KBM-7 (cell line): Measurements from ENCODE around the gene CTPS2.
"Not testable (repeated sequence)": the region's sequence is repeated elsewhere in the genome, so short reads cannot be mapped to it uniquely, and the experiment has no call there.

Source experiments
- DNase-seq: peaks from one replicate; pipeline ENCODE4 v3.0.0-alpha.2; 2015
- in situ Hi-C: fragments of 300-500 bp; cut with MboI; formaldehyde crosslinking; loops from 2 replicates; pipeline ENCODE4 v1.14.3; 2020; ENCODE audit warnings: low sequenced_read_pairs, low pct_unique_long_range_greater_than_20kb, mixed read lengths

CTPS2 gene

DNA sequence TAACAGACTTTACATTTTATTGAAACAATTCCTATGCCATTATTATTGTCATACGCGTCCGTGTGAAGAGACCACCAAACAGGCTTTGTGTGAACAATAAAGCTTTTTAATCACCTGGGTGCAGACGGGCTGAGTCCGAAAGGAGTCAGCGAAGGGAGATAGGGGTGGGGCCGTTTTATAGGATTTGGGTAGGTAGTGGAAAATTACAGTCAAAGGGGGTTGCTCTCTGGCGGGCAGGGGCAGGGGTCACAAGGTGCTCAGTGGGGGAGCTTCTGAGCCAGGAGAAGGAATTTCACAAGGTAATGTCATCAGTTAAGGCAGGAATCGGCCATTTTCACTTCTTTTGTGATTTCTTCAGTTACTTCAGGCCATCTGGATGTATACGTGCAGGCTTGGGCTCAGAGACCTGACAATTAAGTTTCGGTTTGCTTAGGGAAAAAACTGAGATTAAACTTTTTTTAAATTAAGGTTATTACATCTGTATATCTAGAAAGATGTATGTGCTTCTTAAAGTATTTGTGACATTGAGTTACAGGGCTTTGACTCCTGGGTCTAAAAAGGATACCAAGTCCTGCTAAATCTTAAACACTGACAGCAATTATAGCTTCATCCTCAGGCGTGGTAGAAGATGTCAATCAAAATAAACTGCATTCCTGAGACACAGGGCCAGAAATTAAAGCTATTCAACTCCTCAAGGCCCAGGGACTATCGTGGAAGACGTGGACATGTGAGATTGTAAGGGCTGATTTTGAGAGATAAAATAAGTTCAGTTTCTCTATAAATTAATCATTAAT lies 132.3 kb downstream of the CTPS2 start:
- DNase-seq, in situ Hi-C loops: not testable (repeated sequence)

- no peak for DNase-seq
- in situ Hi-C loops: no loop called here
Measured at GRCh38 chrX:16579517-16579916, 133.0 kb downstream of the CTPS2 start.

- DNase-seq: no peak
- in situ Hi-C loops: no loop called here
Measured at GRCh38 chrX:16578218-16578617, 134.3 kb downstream of the CTPS2 start.

DNA sequence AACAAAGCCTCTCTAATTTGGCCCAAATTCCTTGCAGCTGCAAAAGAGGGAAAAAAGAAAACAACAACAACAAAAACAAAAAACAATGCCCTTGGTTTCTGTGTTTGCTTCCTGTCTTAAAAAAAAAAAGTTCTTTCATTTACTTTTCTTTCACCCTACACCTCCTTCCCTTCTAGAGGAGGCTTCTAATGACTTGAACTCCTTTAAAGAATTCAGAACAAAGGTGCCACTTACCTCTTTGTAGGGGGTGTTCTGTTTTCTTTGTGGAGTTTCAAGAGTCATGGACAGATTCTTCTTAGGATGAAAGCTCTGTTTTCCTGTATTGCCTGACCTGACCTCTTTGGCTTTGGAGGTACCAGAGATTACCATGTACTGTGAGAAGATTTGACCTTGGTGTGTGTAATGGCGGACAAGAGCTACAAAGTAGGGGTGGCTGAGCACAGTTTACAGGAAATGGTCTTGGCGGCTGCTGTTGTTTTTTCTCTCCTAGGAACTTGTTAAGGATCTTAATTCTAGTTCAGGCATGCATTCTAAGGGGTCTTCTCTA lies 134.9 kb downstream of the CTPS2 start:
- in situ Hi-C loops: no loop called here
- DNase-seq: no peak

- in situ Hi-C loops, DNase-seq: not testable (repeated sequence)
Measured at GRCh38 chrX:16575388-16575787, 137.1 kb downstream of the CTPS2 start.

DNA sequence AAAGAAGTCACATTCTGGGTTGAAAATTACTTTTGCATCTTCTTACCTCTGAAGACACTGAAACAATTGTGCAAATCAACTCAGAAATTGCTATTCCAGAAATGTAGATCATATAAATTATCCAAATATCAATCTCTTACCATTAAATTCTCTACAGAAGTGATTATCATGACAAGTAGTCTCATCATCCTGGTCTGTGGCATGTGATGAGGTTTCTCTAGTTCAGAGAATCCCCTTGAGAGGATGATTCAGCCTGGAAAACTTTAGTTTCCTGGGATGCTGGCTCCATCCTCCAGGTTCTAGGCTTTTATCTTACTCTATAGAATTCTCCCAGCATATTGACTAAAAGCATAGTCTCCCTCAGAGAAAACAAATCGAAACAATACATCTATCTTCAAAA lies 138.7 kb downstream of the CTPS2 start:
- DNase-seq: no peak
- in situ Hi-C loops: no loop called here

DNA sequence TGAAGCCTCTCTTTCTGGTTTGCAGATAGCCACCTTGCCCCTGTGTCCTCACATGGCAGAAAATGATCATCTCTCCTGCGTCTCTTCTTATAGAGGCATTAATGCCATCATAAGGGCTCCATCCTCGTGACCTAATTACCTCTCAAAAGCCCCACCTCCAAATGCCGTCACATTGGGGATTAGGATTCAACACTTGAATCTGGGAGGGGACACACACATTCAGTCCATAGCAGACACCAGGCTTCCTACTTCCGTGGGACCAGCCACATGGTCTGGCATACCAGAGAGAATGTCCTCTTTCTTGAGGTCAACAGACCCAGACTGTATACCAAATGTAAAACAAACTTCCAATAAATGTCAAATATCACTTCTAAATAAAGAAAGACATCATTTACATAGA lies 144.8 kb downstream of the CTPS2 start:
- in situ Hi-C loops: no loop called here
- no peak for DNase-seq

GRCh38 chrX:16566571-16566970 lies 145.9 kb downstream of the CTPS2 start:
- no peak for DNase-seq
- in situ Hi-C loops: no loop called here

DNA sequence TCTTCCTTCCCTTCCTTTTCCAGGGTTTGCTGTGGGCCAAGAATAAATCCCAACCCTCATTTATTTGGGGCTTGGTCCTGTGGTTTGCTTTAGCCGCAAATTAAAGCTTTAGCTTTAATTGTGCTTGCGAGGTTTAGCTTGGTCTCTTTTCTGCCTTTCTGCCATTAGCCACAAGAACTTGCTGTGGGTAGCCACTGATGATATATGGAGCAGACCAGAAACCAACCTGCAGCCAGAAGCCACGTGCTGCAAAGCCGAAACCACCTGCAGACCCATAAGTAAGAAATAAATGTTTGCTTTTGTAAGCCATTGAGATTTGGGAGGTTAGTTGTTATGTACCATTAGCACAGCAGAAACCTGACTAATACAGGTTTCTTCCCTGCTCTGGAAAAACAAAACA lies 152.3 kb downstream of the CTPS2 start:
- in situ Hi-C loops: no loop called here
- DNase-seq: no peak

- DNase-seq: no peak
- in situ Hi-C loops: no loop called here
Measured at GRCh38 chrX:16559206-16559619, 153.3 kb downstream of the CTPS2 start.

GRCh38 chrX:16558489-16558888 lies 154.0 kb downstream of the CTPS2 start:
- no peak for DNase-seq
- in situ Hi-C loops: no loop called here

- in situ Hi-C loops: no loop called here
Measured at GRCh38 chrX:16552546-16552945, 159.9 kb downstream of the CTPS2 start.

GRCh38 chrX:16547644-16548043 lies 164.8 kb downstream of the CTPS2 start:
- DNase-seq: no peak
- in situ Hi-C loops: no loop called here

More at GRCh38 chrX:16552546-16552945, 159.9 kb downstream of the CTPS2 start:
- DNase-seq: no peak

DNA sequence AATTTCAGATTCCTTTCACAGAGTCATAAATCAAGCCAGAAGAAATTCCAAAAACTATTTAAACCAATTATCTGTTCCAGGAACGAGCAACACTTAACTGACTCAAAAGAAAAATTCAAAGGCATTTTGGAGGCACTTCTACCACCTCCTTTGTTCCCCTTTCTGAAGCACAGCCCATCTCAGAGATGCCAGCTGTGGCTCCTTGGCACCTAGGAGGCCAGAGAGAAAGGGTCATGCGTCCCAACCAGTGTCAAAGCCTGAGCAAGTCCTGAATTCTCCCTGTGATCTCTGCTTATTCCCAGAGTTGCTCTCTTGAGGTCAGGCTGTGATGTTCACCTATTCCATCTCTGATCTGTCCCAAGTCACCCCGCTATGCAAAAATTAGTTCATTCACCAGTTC lies 167.5 kb downstream of the CTPS2 start:
- in situ Hi-C loops: no loop called here
- no peak for DNase-seq
